Loucy (cell line): ENCODE results near the gene SLC39A11.

Experiments used
- H2AFZ ChIP-seq: fragments of 200-600 bp; sonication (generic); 2 replicates; pipeline ENCODE4 v1.6.0; 2016; ENCODE audit warnings: antibody characterized with exemption, mild to moderate bottlenecking, low read length, moderate library complexity
- H3F3A ChIP-seq: fragments of 200-600 bp; 2 replicates; pipeline ENCODE4 v1.6.0; 2016; ENCODE audit warnings: antibody characterized with exemption, low read depth, mild to moderate bottlenecking
- H3K27me3 ChIP-seq: fragments of 200-600 bp; sonication (generic); 2 replicates; pipeline ENCODE4 v1.6.1; 2014; ENCODE audit warnings: low read length, mild to moderate bottlenecking; ENCODE audit not compliant: insufficient read depth, poor library complexity, severe bottlenecking
- H3K36me3 ChIP-seq: fragments of 200-600 bp; sonication (generic); 2 replicates; pipeline ENCODE4 v1.6.1; 2016; ENCODE audit warnings: low read length; ENCODE audit not compliant: insufficient read depth
- H3K4me1 ChIP-seq: fragments of 200-600 bp; sonication (generic); 2 replicates; pipeline ENCODE4 v1.5.1; 2014; ENCODE audit warnings: low read length, mild to moderate bottlenecking; ENCODE audit not compliant: insufficient read depth, poor library complexity, severe bottlenecking
- H3K4me2 ChIP-seq: fragments of 200-600 bp; sonication (generic); 2 replicates; pipeline ENCODE4 v1.6.0; 2014; ENCODE audit warnings: antibody characterized with exemption, low read length, low read depth, mild to moderate bottlenecking; ENCODE audit not compliant: poor library complexity, severe bottlenecking
- H3K4me3 ChIP-seq: fragments of 200-600 bp; sonication (generic); 2 replicates; pipeline ENCODE4 v1.5.1; 2014; ENCODE audit warnings: low read length, mild to moderate bottlenecking, mixed read lengths; ENCODE audit not compliant: poor library complexity, severe bottlenecking
- H3K79me2 ChIP-seq: fragments of 200-600 bp; sonication (generic); 2 replicates; pipeline ENCODE4 v1.6.1; 2014; ENCODE audit warnings: low read length; ENCODE audit not compliant: insufficient read depth
- H3K9ac ChIP-seq: fragments of 200-600 bp; sonication (generic); 2 replicates; pipeline ENCODE4 v1.6.0; 2014; ENCODE audit warnings: mild to moderate bottlenecking, low read depth, low read length, moderate library complexity; ENCODE audit not compliant: poor library complexity, severe bottlenecking
- H3K9me2 ChIP-seq: fragments of 200-600 bp; sonication (generic); replicated peaks from 2 replicates; pipeline ENCODE4 v1.6.1; 2016; ENCODE audit warnings: low read depth, low read length, mixed read lengths
- H3K9me3 ChIP-seq: fragments of 200-600 bp; sonication (generic); 2 replicates; pipeline ENCODE4 v1.6.1; 2014; ENCODE audit warnings: mild to moderate bottlenecking, antibody characterized with exemption, low read length, low read depth; ENCODE audit not compliant: insufficient read depth
- H4K20me1 ChIP-seq: fragments of 200-600 bp; sonication (generic); 2 replicates; pipeline ENCODE4 v1.6.0; 2014; ENCODE audit warnings: antibody characterized with exemption, low read length, mild to moderate bottlenecking; ENCODE audit not compliant: insufficient read depth, poor library complexity, severe bottlenecking
- CTCF ChIP-seq: fragments of 200-600 bp; sonication (generic); conservative IDR thresholded peaks from 2 replicates; pipeline ENCODE4 v1.5.1; 2014; ENCODE audit warnings: mild to moderate bottlenecking, antibody characterized with exemption, low read length
- EZH2phosphoT487 ChIP-seq: fragments of 200-600 bp; IDR thresholded peaks from 2 replicates; pipeline ENCODE4 v1.6.1; 2018; ENCODE audit warnings: antibody characterized with exemption, mild to moderate bottlenecking, moderate library complexity, borderline replicate concordance

The SLC39A11 gene

GRCh38 chr17:73074566-73074965, 17.9 kb downstream of the SLC39A11 start:
- no peaks in the 10 kb centered on the region for H3F3A ChIP-seq
- no peaks in the 10 kb centered on the region for H3K79me2 ChIP-seq
- no peak overlapping the region for H3K4me3 ChIP-seq
- peaks cover 6% of the 10 kb centered on the region for H3K4me1 ChIP-seq
- no peak overlapping the region for H3K4me2 ChIP-seq
- no peaks in the 10 kb centered on the region for H3K27me3 ChIP-seq
- H3K9me2 ChIP-seq = no peaks in the 10 kb centered on the region
- H3K9ac ChIP-seq = no peak overlapping the region
- H2AFZ ChIP-seq = no peak overlapping the region
- no peaks in the 10 kb centered on the region; the same call in 1 of the 2 replicates for H3K9me3 ChIP-seq
- H3K36me3 ChIP-seq = no peaks in the 10 kb centered on the region
- H4K20me1 ChIP-seq = no peaks in the 10 kb centered on the region
- TF ChIP-seq CTCF = no peak

GRCh38 chr17:73072219-73072962, 20.1 kb downstream of the SLC39A11 start:
- no peaks in the 10 kb centered on the region for H3K36me3 ChIP-seq
- H3K9me2 ChIP-seq = no peaks in the 10 kb centered on the region
- H3K9ac ChIP-seq = no peak overlapping the region
- H4K20me1 ChIP-seq = no peaks in the 10 kb centered on the region
- no peak overlapping the region for H2AFZ ChIP-seq
- peaks cover 17% of the 10 kb centered on the region for H3K4me1 ChIP-seq
- no peaks in the 10 kb centered on the region for H3K79me2 ChIP-seq
- no peaks in the 10 kb centered on the region; the same call in 1 of the 2 replicates for H3K9me3 ChIP-seq
- no peaks in the 10 kb centered on the region for H3K27me3 ChIP-seq
- no peak for TF ChIP-seq CTCF
- no peak overlapping the region for H3K4me2 ChIP-seq
- H3K4me3 ChIP-seq = no peak overlapping the region
- H3F3A ChIP-seq = no peaks in the 10 kb centered on the region

- H3K36me3 ChIP-seq = no peaks in the 10 kb centered on the region
- H4K20me1 ChIP-seq = no peaks in the 10 kb centered on the region
- H3K9me2 ChIP-seq = no peaks in the 10 kb centered on the region
- no peak overlapping the region for H3K4me3 ChIP-seq
- no peaks in the 10 kb centered on the region; the same call in 1 of the 2 replicates for H3K9me3 ChIP-seq
- TF ChIP-seq CTCF (no peak), EZH2phosphoT487 (no peak)
- H3K27me3 ChIP-seq = no peaks in the 10 kb centered on the region
- H2AFZ ChIP-seq = no peak overlapping the region
- no peak overlapping the region for H3K4me2 ChIP-seq
- no peaks in the 10 kb centered on the region for H3K79me2 ChIP-seq
- peaks cover 17% of the 10 kb centered on the region for H3K4me1 ChIP-seq
- H3F3A ChIP-seq = no peaks in the 10 kb centered on the region
- H3K9ac ChIP-seq = no peak overlapping the region
Measured at GRCh38 chr17:73071066-73071999, 21.2 kb downstream of the SLC39A11 start.
